Omental fat pad (tissue), 4 donors: ENCODE measurements around the gene AATK. TPM values are rescaled to one million over a fixed set of nuclear protein-coding genes. Genes with fewer than 3 reads are reported as not detected.

Source experiments
- ATAC-seq: fragments of 150-250 bp; one replicate; pipeline ENCODE4 v1.9.1; 2016; ENCODE audit warnings: mild to moderate bottlenecking, moderate library complexity; ENCODE audit not compliant: low FRiP score
- DNase-seq: peaks from one replicate; pipeline ENCODE4 v3.0.0-alpha.2; 2019; ENCODE audit warnings: low spot score
- total RNA-seq, 4 donors: library from RNA; depleted of rRNA; stranded (reverse); fragments of >200 nt; gene quantifications; one replicate each; pipeline ENCODE4 v1.1.0, GENCODE V29; 2016
- TF ChIP-seq, protein P1 (sequence below), 3 donors: fragments of 450-650 bp; IDR thresholded peaks; one replicate each; pipeline ENCODE4 v1.5.1; 2016 to 2017; ENCODE audit warnings: antibody characterized with exemption in 3 of 3, mild to moderate bottlenecking in 3 of 3, moderate library complexity in 2 of 3

Gene AATK
- total RNA-seq, 4 donors from 2014 or later, result 1.3 to 6.0 (median 3.1) TPM

DNA sequence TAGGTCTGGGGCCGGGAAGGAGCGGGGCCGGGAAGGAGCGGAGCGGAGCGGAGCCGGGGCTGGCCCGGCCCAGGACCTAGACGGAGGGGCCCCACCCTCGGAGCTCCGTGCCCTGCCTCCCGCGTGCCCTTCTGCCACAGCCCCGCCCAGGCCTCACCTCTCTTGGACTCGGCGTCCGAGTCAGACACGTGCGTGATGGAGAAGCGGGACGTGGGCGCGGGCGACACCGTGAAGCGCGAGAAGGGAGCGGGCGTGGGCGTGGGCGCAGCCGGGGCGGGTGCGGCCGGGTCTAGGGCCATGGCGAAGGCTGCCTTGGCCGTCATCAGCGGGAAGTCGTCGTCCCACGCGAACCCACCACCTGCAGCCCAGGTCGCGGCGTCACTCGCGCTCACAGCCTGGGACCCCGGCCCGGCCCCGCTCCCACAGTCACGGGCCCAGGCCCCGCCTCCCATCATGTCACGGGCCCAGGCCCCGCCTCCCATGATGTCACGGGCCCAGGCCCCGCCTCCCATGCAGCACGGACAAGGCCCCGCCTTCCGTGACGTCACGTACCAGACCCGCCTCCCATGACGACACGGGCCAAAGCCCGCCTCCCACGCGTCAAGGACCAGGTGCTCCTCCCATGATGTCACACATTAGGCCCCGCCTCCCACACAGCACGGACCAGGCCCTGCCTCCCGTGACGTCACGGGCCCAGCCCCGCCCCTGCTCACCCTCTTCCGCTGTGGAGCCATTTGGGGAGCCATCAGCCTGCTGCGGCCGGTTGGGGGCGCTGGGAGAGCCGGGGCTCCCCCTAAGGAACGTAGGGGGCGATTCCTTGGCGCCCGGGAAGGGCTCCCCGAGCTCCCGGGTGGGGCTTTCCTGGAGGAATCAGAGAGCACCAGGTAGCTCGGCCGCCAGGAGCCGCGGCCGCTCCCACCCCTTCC lies 46.5 kb downstream of the AATK start:
- TF ChIP-seq, protein P1, sequence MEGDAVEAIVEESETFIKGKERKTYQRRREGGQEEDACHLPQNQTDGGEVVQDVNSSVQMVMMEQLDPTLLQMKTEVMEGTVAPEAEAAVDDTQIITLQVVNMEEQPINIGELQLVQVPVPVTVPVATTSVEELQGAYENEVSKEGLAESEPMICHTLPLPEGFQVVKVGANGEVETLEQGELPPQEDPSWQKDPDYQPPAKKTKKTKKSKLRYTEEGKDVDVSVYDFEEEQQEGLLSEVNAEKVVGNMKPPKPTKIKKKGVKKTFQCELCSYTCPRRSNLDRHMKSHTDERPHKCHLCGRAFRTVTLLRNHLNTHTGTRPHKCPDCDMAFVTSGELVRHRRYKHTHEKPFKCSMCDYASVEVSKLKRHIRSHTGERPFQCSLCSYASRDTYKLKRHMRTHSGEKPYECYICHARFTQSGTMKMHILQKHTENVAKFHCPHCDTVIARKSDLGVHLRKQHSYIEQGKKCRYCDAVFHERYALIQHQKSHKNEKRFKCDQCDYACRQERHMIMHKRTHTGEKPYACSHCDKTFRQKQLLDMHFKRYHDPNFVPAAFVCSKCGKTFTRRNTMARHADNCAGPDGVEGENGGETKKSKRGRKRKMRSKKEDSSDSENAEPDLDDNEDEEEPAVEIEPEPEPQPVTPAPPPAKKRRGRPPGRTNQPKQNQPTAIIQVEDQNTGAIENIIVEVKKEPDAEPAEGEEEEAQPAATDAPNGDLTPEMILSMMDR (IDR thresholded peaks at IDR 0.05), result no peak
- peak; percentile 70 for ATAC-seq
- DNase-seq, result peak; percentile 94

DNA sequence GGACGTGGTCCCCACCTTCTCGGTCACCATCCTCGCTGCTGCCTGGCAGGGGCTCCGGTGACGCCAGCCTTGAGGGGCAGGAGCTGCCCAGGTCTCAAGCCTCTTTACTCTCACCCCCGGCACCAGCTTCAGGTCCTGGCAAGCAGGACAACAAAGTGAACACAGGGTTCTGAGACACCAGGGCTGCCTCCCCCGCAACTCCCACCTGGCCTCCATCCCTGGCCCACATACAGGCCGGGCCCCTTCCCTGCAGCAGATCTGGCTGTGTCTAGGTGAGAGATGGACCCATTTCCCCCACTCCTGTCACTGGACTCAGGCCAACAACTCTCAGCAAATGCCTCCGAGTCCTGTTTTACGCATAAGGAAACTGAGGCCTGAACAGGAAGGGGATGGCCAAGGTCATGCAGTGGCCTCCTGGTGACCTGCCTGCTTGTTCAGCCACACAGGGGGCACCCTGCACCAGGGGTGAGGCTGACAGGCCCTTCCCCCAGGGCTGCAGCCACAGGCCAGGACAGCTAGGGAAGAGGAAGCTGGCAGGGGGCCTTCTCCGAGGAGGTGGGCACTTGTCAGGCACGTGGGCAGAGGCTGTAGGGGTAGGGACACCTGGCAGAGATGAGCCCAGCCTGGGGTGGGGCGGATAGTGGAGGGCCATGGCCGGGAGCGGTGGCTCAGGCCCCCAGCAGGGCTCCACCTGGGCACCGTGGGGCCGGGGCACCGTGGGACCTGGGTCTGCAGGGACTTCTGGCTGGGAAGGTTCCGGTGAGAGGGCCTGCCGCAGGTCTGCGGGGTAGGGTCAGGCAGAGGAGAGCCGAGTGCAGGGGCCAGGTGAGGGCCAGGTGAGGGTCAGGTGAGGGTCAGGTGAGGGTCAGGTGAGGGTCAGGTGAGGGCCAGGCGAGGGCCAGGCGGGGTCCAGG lies 47.5 kb downstream of the AATK start:
- TF ChIP-seq, protein P1 (IDR thresholded peaks at IDR 0.05), result no peak
- DNase-seq, result no peak
- no peak for ATAC-seq

DNA sequence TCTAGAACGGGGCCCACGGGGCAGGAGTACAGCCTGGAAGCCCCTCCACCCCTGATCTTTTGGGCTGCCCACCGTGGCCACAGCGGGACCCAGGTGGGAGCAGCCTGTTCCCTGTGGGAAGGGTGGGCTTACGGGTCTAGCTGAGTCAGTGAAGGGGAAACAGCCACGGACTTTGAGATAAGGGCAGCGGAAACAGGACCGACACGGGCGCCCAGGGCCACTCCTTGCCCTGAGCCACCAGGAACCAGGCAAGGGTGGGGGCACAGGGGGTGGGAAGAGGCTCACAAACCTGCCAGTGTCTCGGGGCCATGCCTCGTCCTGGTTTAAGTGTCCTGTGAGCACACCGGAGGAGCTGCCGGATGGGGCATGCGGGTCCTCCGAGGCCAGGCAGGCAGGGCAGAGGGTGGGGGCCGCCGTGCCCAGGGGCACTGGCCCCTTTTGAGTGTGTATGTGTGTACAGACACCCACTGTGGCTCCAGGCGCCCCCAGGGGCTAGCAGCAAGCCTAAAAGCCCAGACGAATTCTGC lies 48.3 kb downstream of the AATK start:
- TF ChIP-seq, protein P1 (IDR thresholded peaks at IDR 0.05), result no peak

DNA sequence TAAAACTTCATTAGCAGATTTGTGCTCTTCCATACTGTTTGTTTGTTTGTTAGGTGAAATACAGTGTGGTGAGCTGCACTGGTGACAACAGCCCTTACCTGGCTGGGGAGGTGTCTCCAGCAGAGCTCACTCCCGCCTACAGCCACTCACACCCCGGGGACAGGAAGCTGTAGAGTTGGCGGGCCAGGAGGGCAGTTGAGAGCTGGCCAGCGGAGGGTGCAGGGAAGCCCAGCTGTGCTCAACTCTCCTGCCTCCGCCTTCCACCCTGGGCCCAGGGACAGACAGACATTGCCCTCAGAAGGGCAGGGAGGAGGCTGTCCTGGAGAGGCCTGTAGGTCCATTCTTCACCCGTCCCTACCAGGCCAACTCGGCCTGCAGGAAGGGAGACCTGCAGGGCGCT lies 49.3 kb downstream of the AATK start:
- TF ChIP-seq, protein P1 (IDR thresholded peaks at IDR 0.05), result no peak
- ATAC-seq, result no peak
- no peak for DNase-seq

More for the DNA sequence above, 48.3 kb downstream of the AATK start:
- DNase-seq (no peak), ATAC-seq (no peak)

DNA sequence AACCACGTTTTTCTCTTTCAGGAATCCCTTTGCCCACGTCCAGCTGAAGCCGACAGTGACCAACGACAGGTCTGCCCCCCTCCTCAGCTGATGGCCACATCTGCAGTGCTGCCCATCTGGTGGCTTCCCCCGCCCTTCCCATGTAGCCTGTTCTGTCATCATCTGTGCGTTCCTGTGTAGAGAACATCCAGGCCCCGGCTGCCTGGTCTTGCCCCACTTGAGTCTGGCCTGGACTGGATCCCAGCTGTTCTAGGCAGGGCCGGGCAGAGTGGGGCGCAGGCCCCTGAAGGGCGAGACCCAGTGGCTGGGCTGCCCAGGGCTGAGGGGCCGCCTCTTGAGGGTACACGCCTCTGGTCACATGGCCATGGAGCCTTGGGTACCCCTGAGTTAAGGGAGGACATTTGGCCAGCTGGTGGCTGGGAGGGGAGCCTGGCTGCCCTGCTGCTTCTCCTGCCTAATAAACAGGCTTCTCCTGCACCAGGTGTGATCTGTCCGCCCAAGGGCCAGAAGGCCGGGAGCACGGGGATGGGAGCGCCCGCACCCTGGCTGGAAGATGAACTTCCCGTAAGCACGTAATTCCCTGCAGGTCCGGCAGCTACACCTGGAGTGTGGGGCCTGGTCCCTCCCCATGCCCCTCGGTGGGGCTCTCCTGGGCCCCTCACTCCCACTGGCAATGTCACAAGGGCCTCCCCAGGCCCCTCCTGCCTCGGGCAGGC lies 50.1 kb downstream of the AATK start:
- ATAC-seq (no peak), DNase-seq (no peak)
- TF ChIP-seq, protein P1 (IDR thresholded peaks at IDR 0.05), result no peak

DNA sequence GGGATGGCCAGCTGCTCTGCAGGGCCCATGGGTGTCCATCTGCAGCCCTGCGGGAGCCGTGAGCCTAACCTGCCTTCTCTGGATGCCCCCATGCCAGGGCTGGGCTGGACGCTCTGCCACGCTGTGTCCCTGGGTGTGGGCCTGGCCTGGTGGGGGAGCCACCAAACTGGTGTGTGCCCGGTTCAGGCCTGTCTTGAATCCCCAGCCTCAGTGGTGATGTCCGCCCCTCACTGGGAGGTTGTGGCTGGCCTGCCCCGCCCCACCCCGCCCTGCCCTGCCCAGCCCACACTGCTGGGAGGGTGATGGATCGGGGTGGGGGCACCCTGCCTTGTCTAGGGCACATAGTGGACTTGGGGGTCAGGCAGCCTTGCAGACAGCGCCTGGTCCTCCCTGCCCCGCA lies 50.8 kb downstream of the AATK start:
- no peak for ATAC-seq
- DNase-seq, result no peak
- TF ChIP-seq, protein P1 (IDR thresholded peaks at IDR 0.05), result no peak
